HG03378 (cell line): ENCODE results near the gene FOLR1.

Source experiments
- ATAC-seq: cut with Tn5 transposase; IDR thresholded peaks from one replicate; pipeline ENCODE4 v1.9.1; 2021; ENCODE audit warnings: mild to moderate bottlenecking, moderate library complexity; ENCODE audit not compliant: unreplicated experiment

Gene FOLR1

DNA sequence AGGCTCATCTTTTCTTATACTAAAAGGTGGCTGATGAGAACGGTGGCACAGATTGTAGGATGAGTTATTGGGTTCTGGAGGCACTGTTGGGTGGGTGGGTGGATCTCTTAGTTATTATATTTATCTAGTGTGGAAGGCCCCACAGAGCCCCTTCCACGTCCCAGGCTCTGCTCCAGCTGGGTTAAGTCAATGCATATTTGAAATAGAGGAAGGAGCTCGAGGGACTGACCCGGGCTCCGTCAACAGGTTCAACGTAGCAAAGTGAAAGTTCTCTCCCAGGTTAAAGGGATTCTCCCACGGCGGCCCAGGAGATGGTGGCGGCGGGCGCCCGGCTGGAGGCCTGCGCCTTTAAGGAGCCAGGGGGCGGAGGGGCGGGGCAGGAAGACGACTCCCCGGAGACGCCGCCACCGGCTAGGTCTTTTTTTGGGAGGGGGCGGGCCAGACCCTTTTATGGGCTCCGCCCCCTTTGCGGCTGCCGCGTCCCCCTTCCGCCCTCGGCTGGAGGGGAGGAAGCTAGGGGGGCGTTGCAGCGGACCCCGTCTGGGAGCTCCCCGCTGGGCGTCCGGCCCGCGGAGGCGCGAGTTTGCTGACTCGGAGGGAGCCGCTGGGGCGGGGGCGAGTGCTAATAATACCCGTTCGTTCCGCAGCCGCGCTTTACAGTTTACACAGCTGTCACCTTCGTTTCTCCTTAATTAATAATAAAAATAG, 31.1 kb downstream of the FOLR1 start:
- peak; percentile 66 for ATAC-seq

DNA sequence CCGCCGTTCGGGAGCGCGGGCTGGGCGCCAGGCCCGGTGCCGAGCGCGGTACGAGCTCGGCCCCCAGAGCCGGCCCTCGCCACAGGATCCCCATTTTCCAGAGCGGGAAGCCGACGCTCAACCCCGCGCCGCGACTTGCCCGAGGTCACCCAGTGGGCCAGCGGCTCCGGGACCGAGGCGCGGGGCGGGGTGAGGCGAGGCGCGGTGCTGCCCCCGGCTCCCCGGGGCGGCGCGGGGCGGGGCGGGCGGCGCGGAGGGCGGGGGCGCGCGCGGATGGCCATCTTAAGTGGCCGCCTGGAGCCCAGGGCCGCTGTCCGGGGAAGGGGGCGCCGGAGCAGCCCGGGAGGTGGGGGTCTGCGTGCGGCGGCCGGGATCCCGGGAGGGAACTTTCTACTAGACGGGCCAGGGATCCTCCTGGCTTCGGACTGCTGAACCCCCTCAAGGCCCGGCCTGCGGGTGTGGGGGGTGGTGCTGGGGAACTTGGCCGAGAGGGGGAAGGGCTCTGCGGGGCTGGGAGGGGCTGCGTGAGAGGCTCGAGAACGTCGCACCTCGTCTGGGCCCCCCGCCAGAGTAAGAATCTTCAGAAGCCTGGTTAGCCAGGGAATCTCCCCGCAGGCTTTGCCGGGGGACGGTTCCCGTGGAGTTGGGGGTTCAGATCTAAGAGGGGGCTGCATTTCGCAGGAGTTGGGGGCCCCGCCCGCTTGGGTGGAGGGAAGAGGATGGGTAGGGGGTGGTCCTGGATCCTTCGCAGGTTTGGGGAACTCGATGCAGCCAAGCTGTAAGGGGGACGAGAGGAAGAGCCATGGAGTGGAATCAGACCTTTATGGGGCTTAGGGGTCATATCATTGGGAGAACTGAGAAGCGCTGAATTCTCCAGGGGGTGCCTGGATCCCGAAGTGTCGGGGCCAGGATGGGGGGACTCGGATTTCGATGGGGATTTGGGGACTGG, 31.9 kb downstream of the FOLR1 start:
- peak; percentile 27 for ATAC-seq

DNA sequence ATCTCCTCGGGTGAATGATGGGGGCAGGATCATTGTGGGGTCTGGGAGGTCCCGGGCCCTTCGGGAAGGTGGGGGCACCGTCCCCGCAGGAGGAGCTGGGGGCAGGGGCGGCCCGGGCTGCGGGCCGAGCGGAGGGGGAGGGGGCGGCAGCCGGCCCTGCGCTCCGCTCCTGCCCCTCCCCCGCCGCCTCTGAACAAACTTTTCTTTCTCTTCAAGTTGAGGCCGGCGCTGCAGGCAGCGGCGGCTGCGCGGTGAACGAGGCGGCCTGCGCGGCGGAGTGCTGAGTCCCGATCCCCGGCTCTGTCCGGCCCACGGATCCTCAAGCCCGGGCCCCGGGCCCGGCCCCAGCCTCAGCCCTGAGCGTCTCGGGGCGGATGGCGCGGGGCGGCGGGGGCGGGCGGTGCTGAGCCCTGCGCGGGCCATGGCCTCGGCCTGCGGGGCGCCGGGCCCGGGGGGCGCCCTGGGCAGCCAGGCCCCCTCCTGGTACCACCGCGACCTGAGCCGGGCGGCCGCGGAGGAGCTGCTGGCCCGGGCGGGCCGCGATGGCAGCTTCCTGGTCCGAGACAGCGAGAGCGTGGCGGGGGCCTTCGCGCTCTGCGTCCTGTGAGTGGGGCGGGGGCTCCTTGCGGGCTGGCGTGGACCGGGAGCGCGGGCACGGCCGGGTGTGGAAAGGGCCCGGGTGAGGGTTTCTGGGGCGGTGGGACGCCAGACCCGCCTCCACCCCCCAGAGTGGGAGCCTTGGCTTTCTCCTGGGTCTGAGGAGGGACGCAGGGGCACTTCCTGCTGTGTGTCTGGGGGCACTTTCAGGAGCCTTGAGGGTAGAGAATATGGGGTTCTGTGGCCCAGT, 32.8 kb downstream of the FOLR1 start, which contains the start of gene INPPL1:
Gene INPPL1, plus strand, starts transcription at position 204 of the 847 bp plus-strand sequence. Its CDS starts 218 bp downstream, at position 422.
- no peak for ATAC-seq

DNA sequence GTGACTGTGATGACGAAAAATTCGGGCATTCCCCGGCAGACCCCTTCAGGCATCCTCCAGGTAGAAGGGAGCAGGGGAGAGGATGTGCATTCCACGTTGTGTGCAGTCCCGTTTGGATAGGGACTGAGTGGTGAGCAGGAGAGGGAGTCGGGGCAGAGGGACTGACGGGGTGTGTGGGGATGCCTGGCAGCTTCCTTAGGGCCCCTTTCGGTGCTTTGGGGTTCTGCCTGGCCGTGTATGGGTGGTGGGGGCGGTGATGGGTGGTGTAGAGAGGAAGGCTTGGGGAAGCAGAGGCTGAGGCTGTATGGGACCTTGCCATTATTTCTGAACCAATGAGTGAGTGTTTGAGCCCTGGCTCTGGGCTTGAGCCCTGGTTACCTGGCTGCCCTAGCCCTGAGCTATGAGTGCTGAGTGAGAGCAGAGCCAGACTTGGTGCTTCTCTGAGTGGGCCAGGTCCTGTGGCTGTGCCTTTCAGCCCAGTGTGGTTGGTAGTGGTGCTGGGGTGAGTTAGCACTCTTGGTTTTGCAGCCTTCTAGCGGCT, 33.5 kb downstream of the FOLR1 start:
- no peak for ATAC-seq

DNA sequence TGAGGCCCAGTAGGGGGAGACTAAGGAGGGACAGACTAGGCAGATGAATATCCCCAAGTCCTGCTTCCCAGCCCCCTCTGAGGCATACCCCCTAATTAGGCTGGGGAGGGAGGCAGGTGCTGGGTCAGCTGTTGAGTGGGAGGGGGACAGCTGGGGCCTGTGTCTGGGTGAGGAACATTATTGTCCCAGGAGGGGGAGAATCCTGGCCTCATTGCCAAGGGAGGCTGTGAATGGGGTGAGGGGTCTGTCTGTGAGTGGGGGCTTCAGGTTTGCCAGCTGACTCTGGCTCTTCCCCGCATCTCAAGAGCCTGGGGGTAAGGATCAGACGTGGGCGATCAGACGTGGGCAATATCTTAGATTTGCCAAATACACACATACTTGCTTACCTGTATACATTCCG, 34.8 kb downstream of the FOLR1 start:
- no peak for ATAC-seq

DNA sequence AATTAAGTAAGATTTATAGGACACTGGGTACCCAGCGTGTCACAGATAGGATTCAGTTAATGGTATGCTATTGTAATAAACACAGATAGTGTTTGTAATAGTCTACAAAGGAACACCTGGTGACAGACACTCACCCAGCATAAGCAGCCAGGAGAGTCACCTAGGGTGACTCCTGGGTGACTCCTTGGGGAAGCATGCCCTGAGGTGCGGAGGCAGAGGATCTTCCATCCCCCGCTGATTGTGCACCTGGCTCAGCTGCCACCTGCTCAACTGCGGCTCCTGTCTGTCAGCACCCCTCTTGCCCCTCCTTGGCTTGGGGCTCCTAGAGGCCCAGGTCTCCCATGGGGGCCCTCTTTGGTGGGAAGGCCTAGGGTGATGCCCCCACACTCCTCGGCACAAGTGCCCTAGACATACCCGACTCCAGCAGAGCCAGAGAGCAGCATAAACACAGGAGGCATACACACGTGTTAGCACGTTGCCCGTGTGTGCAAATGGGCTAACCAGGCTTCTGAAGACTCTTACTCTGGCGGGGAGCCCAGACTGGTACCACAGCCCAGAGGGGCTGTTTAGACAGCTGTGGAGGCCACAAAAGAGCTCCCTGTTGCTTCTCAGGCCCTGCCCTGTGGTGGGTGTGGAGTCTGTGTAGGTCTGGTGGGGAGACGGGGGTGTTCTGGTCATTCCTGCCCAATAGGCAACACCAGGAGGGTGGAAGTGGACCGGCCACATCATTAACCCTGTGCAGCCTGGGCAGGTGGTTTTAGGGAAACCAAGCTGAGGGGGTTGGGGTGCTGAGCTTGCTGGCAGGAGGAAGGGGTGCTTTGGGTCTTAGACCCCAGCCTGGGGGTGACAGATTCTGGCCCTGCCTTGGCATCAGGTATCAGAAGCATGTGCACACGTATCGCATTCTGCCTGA, 35.6 kb downstream of the FOLR1 start:
- ATAC-seq, result no peak

DNA sequence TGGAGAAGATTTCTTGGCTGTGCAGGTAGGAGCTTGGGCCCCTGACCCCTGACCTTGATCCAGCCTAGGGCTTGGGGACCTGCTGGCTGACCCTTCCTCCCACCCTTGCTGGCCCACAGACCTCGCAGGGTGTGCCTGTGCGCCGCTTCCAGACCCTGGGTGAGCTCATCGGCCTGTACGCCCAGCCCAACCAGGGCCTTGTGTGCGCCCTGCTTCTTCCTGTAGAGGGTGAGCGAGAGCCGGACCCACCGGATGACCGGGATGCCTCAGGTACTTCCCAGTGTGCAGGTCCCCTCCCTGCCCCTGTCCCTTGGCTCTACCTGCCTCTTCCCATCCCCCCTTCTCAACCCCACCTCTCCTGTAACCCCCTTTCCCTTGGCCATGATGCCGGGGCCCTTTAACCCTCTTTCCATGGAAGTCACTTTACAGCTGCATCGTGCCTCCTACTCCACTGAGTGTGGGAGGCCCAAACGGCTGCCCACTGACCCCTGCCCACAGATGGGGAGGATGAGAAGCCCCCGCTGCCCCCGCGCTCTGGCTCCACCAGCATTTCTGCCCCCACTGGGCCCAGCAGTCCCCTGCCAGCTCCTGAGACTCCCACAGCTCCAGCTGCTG, 36.4 kb downstream of the FOLR1 start:
- ATAC-seq, result no peak

DNA sequence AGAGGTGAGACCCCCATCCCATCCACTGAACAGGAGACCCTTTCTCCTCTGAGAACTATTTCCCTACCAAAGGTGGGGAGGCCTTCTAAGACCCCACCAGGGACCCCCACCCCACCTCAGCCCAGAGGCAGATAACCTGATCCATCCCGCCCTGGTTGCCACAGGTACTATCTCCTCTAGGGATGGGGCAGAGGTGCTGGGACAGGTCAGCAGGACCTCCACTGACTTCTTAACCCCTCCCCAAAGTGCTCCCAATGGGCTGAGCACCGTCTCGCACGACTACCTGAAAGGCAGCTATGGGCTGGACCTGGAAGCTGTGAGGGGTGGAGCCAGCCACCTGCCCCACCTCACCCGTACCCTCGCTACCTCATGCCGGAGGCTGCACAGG, 36.9 kb downstream of the FOLR1 start:
- ATAC-seq, result no peak

DNA sequence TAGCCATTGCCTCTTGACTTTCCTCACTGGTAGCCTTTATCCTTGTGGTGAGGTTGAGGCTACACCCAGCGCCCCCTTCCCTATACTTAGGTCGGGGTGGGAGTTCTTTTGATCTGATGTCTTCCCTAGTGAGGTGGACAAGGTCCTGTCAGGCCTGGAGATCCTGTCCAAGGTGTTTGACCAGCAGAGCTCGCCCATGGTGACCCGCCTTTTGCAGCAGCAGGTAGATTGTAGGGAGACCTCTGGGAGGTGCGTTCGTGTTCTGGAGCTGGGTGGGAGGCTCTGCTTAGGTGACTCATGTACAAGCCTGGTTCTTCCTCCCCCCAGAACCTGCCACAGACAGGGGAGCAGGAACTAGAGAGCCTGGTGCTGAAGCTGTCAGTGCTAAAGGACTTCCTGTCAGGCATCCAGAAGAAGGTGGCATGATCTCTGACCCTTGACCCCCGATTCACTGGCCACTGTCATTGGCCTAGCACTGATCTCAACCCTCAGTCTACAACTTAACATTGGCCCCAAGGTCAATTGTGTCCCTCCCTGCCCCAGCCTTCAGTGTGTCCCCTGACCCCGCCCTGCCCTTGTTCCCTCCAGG, 37.5 kb downstream of the FOLR1 start:
- ATAC-seq, result no peak

DNA sequence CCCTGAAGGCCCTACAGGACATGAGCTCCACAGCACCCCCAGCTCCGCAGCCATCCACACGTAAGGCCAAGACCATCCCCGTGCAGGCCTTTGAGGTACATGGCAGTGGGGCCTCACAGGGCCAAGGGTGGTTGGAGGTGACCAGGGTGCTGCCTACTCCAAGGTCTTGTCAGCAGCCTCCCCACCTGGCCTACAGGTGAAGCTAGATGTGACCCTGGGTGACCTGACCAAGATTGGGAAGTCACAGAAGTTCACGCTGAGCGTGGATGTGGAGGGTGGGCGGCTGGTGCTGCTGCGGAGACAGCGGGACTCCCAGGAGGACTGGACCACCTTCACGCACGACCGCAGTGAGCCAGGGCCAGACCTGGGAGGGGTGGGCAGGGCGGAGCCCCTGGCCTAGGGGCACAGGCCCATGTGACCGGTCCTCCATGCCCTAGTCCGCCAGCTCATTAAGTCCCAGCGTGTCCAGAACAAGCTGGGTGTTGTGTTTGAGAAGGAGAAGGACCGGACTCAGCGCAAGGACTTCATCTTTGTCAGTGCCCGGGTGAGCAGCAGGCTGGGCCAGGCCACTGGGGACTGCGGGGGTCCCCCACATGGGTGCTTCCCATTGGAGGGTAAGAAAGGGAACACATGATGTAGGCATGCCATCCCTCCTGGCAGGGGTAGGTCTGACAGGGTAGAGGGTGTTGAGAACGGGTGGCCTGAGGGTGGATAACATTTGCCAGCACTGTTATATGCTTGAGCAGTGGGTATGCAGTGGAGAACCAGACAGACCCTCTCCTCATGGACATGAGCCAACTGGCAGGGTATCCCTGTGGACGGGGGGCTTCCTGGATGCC, 38.2 kb downstream of the FOLR1 start:
- no peak for ATAC-seq

DNA sequence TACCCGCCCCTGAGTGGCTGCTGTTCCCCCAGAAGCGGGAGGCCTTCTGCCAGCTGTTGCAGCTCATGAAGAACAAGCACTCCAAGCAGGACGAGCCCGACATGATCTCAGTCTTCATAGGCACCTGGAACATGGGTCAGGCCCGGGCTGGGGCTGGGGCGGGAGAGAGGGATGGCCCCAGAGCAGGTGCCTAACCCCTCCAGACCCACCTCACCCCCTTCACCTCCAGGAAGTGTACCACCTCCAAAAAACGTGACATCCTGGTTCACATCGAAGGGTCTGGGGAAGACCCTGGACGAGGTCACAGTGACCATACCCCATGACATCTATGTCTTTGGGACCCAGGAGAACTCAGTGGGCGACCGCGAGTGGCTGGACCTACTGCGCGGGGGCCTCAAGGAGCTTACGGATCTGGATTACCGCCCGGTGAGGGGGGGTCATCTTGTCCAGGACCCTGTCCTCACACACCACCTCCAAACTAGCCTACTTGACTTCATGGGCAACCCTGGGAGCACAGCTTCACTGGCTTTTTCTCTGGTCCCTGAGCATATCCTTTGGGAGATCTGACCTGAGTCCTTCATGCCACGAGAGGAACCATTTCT, 38.9 kb downstream of the FOLR1 start:
- ATAC-seq, result no peak

DNA sequence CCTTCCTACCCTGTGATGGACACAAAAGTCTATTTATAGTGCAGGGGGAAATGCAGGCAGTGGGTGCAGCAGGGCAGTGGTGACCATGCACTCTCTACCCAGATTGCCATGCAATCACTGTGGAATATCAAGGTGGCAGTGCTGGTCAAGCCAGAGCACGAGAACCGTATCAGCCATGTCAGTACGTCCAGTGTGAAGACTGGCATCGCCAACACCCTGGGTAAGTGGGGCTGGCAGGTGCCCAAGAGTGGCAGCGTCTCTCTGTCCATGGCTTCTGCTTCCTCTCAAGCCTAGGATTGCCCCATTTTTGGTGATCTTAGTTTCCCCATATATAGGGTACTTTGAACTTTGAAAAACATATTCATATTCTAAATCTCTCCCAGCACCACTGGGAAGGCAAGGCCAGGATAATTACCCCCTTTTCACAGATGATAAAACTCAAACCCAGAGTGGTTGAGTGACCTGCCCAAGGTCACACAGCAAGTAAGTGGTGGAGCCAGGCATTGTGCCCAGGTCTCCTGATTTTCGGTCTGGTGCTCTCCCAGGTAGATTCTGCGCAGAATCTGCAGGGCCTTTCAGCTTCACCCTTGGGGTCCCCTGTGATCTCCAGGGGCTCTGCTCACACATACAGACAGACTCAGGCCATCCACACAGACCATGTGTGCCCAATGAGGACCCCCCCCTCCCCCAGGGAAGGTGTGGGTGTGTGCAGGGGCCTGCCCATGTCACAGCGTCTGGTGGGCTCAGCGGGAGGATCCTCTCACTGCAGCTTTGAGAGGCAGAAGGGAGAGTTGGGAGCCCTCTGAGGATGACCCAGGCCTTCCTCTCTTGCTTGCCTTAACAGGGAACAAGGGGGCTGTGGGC, 39.7 kb downstream of the FOLR1 start:
- no peak for ATAC-seq

DNA sequence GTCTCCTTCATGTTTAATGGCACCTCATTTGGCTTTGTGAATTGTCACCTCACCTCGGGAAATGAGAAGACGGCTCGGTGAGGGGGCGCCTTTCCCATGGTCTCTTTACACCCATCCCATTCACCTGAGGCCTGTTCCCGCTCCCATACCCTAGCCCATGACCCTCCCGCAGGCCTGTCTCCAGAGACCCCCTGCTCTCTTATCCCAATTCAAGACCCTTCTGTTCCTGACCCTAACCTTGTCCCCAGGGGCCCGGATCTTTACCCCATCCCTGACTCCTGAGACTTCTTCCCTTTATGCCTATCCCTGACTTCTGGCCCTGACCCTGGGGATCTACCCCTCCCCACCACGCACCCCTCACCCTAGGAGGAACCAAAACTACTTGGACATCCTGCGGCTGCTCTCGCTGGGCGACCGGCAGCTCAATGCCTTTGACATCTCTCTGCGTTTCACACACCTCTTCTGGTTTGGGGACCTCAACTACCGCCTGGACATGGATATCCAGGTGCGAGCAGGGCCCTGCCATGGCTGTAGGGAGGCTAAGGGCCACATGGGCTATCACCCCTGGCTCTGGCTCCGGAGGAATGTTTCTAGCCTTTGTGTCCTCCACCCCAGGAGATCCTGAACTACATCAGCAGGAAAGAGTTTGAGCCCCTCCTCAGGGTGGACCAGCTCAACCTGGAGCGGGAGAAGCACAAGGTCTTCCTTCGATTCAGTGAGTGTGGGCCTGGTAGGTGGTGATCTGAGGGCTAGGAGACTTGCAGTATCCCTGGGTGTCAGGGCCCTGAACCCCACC, 40.5 kb downstream of the FOLR1 start:
- ATAC-seq, result no peak

DNA sequence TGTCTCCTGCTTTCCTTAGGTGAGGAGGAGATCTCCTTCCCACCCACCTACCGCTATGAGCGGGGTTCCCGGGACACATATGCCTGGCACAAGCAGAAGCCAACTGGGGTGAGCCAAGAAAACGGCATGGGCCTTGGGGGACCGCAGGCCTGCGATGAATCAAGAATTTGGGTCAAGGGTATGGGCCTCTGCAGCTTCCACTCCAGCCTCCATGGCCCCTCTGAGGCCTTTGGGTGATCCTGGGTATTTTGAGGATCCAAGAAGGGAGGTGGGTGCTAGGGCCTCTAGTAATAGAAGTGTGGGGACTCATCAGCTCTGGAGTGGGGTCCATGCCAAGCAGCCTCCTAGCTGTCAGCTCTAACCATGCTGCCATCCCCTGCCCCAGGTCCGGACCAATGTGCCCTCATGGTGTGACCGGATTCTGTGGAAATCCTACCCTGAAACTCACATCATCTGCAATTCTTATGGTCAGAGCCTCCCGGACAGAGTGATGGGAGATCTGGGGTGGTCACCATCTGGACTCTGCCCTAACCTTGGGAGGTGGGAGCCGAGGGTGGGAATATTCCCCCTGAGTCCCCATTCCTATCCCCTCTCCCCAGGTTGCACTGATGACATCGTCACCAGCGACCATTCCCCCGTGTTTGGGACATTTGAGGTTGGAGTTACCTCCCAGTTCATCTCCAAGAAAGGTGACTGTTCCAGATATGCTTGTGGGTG, 41.3 kb downstream of the FOLR1 start:
- ATAC-seq, result no peak

DNA sequence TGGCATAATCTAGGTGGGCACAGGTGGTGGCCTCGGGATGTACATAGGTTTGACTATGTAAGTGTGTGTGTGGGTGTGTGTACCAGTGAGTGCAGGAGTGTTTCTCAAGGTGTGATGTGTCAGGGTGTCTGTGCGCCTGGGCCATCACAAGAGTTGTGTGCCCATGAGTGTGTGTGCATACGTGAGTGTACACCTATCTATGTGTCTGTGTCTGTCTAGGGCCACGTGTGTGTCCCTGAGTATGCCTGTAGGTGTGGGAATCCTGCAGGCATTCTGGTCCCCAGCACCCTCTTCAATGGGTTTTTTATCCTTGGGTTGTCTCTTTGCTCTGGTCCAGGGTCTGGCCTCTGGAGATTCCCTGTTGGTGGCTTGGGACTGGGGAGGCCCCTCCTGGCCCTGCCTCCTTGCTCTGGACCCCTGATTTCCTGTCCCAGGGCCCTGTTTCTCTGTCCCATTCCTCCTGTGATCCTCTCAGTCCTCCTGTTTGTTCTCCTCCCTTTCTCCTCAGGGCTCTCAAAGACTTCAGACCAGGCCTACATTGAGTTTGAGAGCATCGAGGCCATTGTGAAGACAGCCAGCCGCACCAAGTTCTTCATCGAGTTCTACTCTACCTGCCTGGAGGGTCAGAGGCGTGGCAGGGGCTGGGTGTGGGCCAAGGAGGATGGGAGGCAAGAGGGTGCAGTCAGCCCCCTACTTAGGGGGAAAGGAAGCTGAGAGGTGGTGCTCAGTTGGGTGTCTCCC, 42.0 kb downstream of the FOLR1 start:
- no peak for ATAC-seq
